Psoas muscle (tissue), 8 donors: ENCODE results near the gene UFM1. TPM values are rescaled to one million over a fixed set of nuclear protein-coding genes. Genes with fewer than 3 reads are reported as not detected.

ENCODE experiments used
- ATAC-seq, 4 donors: fragments of 200-7000 bp; cut with Tn5 transposase; one replicate each; pipeline ENCODE4 v1.9.1; 2020; ENCODE audit warnings: moderate library complexity in 3 of 4, mild to moderate bottlenecking in 2 of 4
- DNase-seq, 2 donors: peaks; one replicate each; pipeline ENCODE4 v3.0.0-alpha.2; 2020
- H3K27ac ChIP-seq: fragments of 200-600 bp; one replicate; pipeline ENCODE4 v1.8.0; 2022
- H3K27me3 ChIP-seq, 3 donors: fragments of 200-600 bp in 1 of 3; one replicate each; pipeline versions ENCODE4 v1.6.1 to v1.8.0; 2013 to 2022; ENCODE audit warnings: low read length in 2 of 3, mild to moderate bottlenecking in 2 of 3, moderate library complexity in 1 of 3; ENCODE audit not compliant: insufficient read depth in 3 of 3
- H3K36me3 ChIP-seq, 2 donors: fragments of 200-600 bp in 1 of 2; one replicate each; pipeline versions ENCODE4 v1.6.1 to v1.8.0; 2013 to 2022; ENCODE audit warnings: low read depth in 1 of 2, mild to moderate bottlenecking in 1 of 2, moderate library complexity in 1 of 2; ENCODE audit not compliant: insufficient read depth in 1 of 2
- H3K4me1 ChIP-seq: fragments of 200-600 bp; one replicate; pipeline ENCODE4 v1.8.0; 2022
- H3K4me3 ChIP-seq: fragments of 200-600 bp; one replicate; pipeline ENCODE4 v1.8.0; 2022; ENCODE audit warnings: mild to moderate bottlenecking
- H3K9me3 ChIP-seq: fragments of 200-600 bp; one replicate; pipeline ENCODE4 v1.8.0; 2022
- WGBS, 3 donors: extraction: QIAGEN DNeasy Blood & Tissue Kit; methylation state at CpG; one replicate each; pipeline versions ENCODE4 v1.1.6 to v1.1.7; 2013; 5-methylcytosine and 5-hydroxymethylcytosine counted together
- intact Hi-C, 2 donors: fragments of 100-400 bp; cut with DNase I; formaldehyde crosslinking; loops; one replicate each; pipeline versions ENCODE4 v1.11.0 to v1.14.2; 2022
- polyA plus RNA-seq, 3 donors: library from polyadenylated mRNA; stranded (reverse); fragments of 200-250 nt; gene quantifications; one replicate each; pipeline ENCODE4 v1.2.3, GENCODE V29; 2013
- total RNA-seq, 4 donors: library from RNA; stranded (reverse); fragmentation: NEBNext Ultra II Directional in 2 of 4; extraction: Animal tissue kit (Norgen Biotek cat#: 25700) in 2 of 4; gene quantifications; one replicate each; pipeline versions ENCODE4 v1.2.1 to v1.2.4, GENCODE V29; 2021 to 2023
- TF ChIP-seq, protein P1 (sequence below): fragments of 200-600 bp; IDR thresholded peaks from one replicate; pipeline ENCODE4 v1.8.0; 2022; ENCODE audit warnings: antibody characterized with exemption
- donor health status: healthy with polysubstance abuse.
- donor health status: DM: no; HTN: no; CAD: no; lungs with moderate emphysema.
- donor health status: Bipolar disorder and iron deficiency.
- donor health status: healthy.
- donor health status: DM: yes; HTN: yes; CAD: no.
- donor health status: DM: no; HTN: no; CAD: no.
- donor health status: DM: no; HTN: no; CAD: no.
- donor health status: DM: yes; HTN: yes; CAD: no.

UFM1 gene
- total and polyA plus RNA-seq, 7 donors: 19.8 to 56.8 (median 27.7) TPM

GRCh38 chr13:38381890-38382289 is 32.2 kb downstream of the UFM1 start:
- 42 to 47% (median 42%) methylated on average over 4 of the region's 4 CpGs for WGBS, 3 donors
- intact Hi-C loops: no loop called here
- ATAC-seq: no peak
- H3K4me1 ChIP-seq: no peaks in the 10 kb centered on the region
- no peaks in the 10 kb centered on the region for H3K9me3 ChIP-seq
- TF ChIP-seq, protein P1, sequence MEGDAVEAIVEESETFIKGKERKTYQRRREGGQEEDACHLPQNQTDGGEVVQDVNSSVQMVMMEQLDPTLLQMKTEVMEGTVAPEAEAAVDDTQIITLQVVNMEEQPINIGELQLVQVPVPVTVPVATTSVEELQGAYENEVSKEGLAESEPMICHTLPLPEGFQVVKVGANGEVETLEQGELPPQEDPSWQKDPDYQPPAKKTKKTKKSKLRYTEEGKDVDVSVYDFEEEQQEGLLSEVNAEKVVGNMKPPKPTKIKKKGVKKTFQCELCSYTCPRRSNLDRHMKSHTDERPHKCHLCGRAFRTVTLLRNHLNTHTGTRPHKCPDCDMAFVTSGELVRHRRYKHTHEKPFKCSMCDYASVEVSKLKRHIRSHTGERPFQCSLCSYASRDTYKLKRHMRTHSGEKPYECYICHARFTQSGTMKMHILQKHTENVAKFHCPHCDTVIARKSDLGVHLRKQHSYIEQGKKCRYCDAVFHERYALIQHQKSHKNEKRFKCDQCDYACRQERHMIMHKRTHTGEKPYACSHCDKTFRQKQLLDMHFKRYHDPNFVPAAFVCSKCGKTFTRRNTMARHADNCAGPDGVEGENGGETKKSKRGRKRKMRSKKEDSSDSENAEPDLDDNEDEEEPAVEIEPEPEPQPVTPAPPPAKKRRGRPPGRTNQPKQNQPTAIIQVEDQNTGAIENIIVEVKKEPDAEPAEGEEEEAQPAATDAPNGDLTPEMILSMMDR: no peak
- peaks cover 0 to 1% (median 0%) of the 10 kb centered on the region in 3 donors for H3K27me3 ChIP-seq
- DNase-seq: no peak
- H3K36me3 ChIP-seq: no peaks in the 10 kb centered on the region
- no peak overlapping the region for H3K4me3 ChIP-seq
- H3K27ac ChIP-seq: no peak overlapping the region

GRCh38 chr13:38382946-38383345 is 33.3 kb downstream of the UFM1 start:
- Histone ChIP-seq H3K9me3 (no peaks in the 10 kb centered on the region), H3K27me3 (no peaks in the 10 kb centered on the region), H3K27ac (no peak overlapping the region), H3K4me1 (no peaks in the 10 kb centered on the region), H3K4me3 (no peak overlapping the region), H3K36me3 (no peaks in the 10 kb centered on the region)
- DNase-seq (no peak), ATAC-seq (no peak)
- 85 to 90% (median 90%) methylated on average over 2 of the region's 2 CpGs for WGBS, 3 donors
- TF ChIP-seq, protein P1: no peak
- intact Hi-C loops: no loop called here

DNA sequence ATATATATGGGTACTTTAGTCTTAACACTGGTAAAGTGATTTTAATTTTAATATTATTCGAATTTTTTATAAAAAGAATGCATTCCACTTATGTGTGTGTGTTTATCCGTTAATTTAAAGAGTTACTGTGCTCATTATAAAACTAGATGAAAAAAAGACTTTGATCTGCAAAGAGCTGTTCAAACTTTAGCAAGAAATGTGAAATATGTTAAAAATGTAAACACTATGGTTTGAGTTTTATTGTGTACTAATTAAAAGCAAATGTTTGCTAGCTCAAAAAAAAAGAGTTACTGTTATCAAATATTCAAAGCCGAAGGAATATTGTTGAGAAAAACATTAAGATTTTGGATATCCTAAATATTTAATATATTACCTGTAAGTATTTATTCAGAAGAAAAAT is 34.5 kb downstream of the UFM1 start:
- no peaks in the 10 kb centered on the region for H3K9me3 ChIP-seq
- ATAC-seq (no peak), DNase-seq (no peak)
- no peak overlapping the region for H3K27ac ChIP-seq
- no peaks in the 10 kb centered on the region for H3K36me3 ChIP-seq
- intact Hi-C loops: no loop called here
- TF ChIP-seq, protein P1: no peak
- H3K27me3 ChIP-seq: no peaks in the 10 kb centered on the region
- H3K4me3 ChIP-seq: no peak overlapping the region
- 81 to 84% (median 83%) methylated on average over 3 of the region's 3 CpGs for WGBS, 3 donors
- no peaks in the 10 kb centered on the region for H3K4me1 ChIP-seq

DNA sequence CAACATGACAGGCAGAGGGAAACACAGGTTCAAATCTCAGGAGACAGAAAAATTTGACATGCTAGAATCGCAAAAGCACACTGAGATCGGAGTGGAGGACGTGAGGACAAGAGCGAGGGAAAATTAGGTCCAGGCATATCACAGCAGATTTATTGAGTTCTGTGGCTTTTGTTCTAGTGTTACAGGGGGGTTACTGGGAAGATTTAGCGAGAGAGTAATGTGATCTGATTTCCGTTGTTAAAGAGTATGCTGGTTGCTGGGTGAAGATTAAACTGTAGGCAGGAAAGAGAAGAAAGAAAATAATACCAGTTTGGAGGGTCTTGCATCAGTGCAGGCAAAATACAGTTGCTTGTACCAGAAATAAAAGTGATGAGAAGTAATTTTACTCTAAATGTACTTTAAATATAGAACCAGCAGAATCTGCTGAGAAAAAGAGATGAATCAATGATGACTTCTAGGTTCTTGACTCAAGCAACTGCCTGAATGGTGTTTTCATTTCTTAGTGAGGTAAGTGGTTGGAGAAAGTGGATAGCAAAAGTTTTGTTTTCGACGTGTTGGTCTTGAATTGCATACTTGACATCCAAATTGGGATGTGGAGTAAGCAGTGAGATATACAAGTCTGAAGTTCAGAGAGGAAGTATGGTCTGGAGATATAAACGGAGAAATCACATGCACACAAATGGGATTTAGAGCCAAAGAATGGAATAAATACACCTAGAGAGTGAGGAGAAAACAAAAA is 35.7 kb downstream of the UFM1 start:
- intact Hi-C loops: no loop called here
- DNase-seq: no peak
- Histone ChIP-seq H3K27me3 (no peaks in the 10 kb centered on the region), H3K27ac (no peak overlapping the region), H3K4me3 (no peak overlapping the region), H3K36me3 (no peaks in the 10 kb centered on the region), H3K9me3 (no peaks in the 10 kb centered on the region), H3K4me1 (no peaks in the 10 kb centered on the region)
- 19 to 40% (median 24%) methylated on average over 9 of the region's 9 CpGs for WGBS, 3 donors
- TF ChIP-seq, protein P1: no peak
- ATAC-seq: no peak

GRCh38 chr13:38386421-38386820 is 36.8 kb downstream of the UFM1 start:
- Histone ChIP-seq H3K27ac (no peak overlapping the region), H3K9me3 (no peaks in the 10 kb centered on the region), H3K4me1 (no peaks in the 10 kb centered on the region), H3K27me3 (no peaks in the 10 kb centered on the region), H3K36me3 (no peaks in the 10 kb centered on the region), H3K4me3 (no peak overlapping the region)
- TF ChIP-seq, protein P1: no peak
- 91 to 98% (median 96%) methylated on average over 1 of the region's 1 CpG for WGBS, 3 donors
- no peak for DNase-seq
- intact Hi-C loops: no loop called here
- no peak for ATAC-seq
